ENCODE data around the gene SBF2.
A peak's percentile ranks its signal among the peaks of the same experiment; 100 is the strongest.
"Not testable (repeated sequence)": the region's sequence is repeated elsewhere in the genome, so short reads cannot be mapped to it uniquely, and the experiment has no call there.

The SBF2 gene

DNA sequence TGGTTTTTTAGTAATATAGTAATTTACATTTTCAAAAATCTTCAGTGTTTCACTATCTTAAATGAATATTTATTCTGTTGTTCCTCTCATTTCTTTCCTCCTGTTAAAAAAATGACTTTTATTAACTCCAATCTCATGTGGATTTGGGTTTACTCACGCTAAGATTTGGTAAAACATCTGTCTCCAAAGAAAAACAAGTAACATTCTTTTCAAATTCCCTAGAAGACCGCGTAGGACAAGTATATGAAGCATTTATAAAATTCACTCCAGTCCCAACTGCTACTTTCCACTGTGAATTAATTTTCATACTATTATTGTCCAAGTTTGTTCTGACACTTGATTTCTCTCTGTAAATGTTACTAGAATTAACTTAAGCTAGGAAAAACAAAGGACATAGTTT lies 26.2 kb downstream of the SBF2 start:
- DNase-seq (ENCODE audit: low read depth, low spot score) = no peak

DNA sequence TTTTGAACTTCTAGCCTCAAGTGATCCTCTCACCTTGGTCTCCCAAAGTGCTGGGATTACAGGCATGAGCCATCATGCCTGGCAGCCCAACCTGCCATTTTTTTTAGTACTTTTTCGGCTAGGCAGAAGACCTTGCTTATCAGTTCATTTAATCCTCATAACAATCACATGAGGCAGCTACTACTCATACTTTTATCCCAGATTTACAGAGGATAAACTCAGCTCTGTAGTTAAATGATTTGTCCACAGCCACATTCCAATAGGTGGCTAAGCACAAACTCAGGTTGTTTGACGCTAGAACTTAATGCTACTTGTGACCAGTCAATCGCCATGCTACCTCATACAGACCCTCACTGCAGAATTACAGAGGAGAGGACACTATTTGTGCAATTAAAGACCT lies 28.1 kb downstream of the SBF2 start:
- DNase-seq (ENCODE audit: low read depth, low spot score) = no peak

DNA sequence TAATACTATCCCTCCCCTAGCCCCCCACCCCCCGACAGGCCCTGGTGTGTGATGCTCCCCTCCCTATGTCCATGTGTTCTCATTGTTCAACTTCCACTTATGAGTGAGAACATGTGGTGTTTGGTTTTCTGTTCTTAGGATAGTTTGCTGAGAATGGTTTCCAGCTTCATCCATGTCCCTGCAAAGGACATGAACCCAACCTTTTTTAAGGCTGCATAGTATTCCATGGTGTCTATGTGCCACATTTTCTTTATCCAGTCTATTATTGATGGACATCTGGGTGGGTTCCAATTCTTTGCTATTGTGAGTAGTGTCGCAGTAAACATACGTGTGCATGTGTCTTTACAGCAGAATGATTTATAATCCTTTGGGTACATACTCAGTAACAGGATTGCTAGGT lies 29.3 kb downstream of the SBF2 start:
- not testable (repeated sequence) for DNase-seq (ENCODE audit: low read depth, low spot score)

DNA sequence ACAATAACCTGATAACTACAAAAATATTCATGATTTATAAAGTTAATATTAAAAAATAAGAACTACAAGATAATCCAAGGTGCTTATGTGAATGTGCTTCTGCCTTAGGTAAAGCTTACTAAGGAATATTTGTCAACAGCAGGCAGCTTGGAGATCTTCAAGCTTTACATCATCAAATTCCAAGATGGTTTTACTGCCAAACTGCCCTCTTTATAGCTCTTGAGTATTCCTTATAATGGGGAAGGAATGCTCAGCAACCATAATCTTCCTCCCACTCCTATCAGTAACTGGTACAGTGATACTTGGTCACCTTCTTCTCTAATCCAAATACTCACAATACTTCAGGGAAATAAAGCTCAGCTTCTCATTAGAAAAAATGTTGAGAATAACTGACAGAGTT lies 30.1 kb downstream of the SBF2 start:
- DNase-seq (ENCODE audit: low read depth, low spot score) = peak; percentile 60

DNA sequence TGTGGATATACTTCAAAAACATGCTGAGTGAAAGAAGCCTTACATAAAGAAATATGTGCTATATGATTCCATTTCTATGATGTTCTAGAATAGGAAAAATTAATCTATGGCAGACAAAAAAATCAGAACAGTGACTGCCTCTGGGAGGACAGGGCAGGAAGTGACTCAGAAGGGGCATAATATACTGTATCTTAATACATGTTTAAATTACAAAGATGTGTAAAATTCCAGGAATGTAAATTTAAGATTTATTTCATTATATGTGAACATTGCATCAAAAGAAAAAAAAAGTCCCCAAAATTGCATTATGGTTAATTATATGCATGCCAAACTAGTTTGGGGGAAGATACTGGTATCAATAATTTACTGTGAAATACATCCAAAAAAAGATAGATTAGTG lies 32.2 kb downstream of the SBF2 start:
- DNase-seq (ENCODE audit: low read depth, low spot score) = no peak

DNA sequence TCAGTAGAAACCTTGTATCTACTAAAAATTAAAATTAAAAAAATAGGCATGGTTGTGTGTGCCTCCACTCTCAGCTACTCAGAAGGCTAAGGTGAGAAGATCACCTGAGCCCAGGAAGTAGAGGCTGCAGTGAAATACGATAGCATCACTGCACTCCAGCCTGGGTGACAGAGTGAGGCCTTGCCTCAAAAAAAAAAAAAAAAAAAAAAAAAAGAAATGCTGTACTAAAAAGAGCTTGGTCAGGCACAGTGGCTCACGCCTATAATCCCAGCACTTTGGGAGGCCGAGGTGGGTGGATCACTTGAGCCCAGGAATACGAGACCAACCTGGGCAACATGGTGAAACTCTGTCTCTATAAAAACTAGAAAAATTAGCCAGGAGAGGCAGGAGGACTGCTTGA lies 36.5 kb downstream of the SBF2 start:
- DNase-seq (ENCODE audit: low read depth, low spot score) = no peak

DNA sequence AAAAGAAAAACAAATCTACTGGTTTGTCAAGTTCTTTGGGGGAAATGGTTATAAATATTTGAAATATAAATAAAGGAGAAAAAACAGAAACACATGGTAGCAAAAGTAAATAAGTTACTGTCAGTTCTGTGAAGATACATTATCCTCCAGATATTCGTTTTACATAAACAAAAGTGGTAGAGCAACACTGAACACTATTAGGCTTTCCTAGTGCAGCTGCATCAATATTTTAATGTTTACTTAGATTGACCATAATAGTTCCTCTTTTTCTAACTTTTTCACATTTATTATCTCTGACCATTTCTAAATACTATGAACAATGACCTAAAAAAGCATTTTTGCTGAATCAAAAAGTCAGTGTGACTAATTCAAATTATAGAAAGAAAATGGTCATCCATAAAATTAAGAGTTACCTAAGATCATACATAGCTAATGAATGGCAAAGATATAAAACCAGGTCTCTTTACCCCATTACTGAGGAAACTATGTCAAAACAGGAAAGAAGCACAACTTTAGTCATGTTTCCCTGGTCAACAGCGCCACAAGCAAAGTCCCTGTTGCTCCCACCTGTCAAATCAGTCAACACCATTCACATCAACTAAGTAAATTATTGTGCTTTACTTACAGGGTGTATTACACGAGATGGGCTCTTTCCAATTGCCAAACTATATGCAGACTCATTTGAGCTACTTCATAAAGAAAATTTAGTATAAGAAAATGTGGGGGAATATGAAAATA lies 38.5 kb downstream of the SBF2 start:
- no peak for DNase-seq (ENCODE audit: low read depth, low spot score)

DNA sequence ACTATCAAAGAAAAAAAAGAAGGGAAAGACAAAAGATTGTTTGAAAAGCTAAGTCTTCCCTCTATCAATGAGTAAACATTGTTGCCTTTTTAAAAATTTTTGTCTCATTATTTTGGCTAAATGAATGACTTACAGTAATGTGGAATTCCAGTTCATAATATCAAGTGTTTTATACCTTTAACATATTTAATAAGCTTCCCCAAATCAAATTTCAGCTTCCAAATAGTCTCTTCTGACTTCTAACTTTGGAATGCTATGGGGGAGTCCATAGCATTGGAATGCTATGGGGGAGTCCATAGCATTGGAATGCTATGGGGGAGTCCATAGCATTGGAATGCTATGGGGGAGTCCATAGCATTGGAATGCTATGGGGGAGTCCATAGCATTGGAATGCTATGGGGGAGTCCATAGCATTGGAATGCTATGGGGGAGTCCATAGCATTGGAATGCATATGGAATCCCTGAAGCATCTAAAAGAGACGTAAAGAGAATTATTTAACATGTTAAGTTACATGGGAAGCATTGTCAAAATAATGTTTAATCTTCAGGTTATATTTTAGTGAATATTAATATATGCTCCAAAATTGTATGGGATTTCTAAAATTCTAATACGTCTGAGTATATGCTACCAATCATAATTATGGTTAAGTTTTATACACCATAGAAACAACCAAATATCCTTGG lies 44.4 kb downstream of the SBF2 start:
- not testable (repeated sequence) for DNase-seq (ENCODE audit: low read depth, low spot score)

DNA sequence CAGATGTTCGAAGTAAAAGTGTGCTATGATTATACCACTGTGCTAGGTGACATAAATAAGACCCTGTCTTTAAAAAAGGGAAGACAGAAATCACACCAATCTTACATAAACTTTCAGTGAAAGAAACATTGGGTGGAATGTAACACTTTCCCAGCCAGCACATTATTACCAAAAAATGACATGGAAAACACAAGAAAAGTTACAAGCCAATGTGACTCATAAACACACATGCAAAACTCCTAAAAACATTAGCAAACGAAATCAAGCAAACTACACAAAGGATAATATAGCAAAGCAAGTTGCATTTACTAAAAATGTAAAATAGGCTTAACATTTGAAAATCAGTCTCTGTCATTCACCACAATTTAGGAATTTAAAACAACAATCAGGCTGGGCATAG lies 47.0 kb downstream of the SBF2 start:
- DNase-seq (ENCODE audit: low read depth, low spot score) = no peak

DNA sequence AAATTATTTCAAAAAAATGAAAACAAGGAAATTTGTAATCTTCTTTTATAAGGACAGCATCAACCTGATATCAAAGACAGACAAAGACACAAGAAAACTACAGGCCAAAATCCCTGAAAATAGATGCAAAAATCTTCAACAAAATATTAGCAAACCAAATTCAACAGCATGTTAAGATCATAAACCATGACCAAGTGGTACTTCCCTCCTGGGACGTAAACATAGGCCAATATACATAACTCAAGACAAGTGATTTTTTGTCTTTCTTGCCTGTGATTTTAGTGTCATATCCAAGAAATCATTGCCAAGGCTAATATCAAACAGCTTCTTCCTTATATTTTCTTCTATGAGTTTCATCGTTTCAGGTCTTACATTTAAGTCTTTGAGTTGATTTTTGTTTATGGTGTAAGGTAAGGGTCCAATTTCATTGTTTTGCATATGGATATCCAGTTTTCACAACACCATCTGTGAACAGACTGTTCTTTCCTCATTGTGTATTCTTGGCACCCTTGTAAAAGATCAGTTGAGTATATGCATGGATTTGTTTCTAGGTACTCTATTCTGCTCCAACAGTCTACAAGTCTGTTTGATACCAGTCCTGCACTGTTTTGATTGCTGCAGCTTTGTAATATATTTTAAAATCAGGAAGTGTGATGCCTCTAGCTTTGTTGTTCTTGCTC lies 50.0 kb downstream of the SBF2 start:
- DNase-seq (ENCODE audit: low read depth, low spot score) = no peak

DNA sequence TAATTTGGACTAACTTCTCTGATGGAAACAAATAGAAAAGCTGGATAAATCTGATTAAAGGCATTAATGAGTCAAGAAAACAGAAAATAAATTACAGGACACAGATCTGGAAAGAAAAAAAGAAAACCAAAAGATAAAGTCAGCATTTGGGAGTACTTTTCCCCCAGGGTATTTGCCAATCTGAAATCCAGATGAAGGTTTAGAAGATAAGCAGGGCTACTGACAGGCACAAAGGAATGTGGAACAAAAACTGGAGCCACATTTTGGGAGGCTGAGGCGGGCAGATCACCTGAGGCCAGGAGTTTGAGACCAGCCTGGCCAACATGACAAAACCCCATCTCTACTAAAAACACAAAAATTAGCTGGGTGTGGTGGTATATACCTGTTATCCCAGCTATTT lies 57.2 kb downstream of the SBF2 start:
- DNase-seq (ENCODE audit: low read depth, low spot score) = no peak

DNA sequence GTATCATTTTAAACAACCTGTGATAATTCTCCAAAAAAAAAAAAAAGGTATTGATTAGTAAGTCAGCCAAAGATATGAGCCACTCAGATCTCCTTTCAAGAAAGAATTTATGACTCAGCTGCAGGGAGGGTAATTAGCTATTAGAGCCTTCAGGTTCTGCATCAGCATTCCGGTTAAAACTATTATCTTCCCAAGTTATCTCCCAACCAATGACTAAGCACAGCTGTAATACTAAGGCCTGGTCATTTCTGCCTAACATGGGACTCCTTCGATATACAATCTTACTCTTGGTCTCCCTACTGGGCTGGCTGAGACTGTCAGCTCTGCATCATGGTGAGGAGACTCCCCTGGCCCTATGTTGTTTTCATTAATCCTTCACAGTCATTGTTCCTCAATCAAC lies 60.4 kb downstream of the SBF2 start:
- DNase-seq (ENCODE audit: low read depth, low spot score) = peak; percentile 49

DNA sequence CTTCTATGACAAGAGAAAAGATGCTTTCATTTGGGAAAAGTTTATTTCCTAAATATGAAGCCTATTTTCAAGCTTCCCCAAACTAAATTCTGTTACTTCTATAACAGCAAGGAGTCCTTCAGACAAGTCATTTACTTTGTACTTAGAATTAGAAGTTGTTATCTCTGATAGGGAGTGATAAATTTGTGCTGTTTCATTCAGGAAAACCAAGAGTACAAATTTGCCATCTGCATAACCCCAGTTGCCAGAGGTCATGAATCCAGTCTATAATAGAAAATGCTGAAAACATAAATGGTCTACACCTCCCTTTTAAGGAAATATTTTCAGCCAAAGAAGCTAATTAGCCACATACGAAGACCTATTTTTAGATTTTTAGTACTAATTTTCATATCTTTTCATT lies 61.3 kb downstream of the SBF2 start:
- no peak for DNase-seq (ENCODE audit: low read depth, low spot score)

DNA sequence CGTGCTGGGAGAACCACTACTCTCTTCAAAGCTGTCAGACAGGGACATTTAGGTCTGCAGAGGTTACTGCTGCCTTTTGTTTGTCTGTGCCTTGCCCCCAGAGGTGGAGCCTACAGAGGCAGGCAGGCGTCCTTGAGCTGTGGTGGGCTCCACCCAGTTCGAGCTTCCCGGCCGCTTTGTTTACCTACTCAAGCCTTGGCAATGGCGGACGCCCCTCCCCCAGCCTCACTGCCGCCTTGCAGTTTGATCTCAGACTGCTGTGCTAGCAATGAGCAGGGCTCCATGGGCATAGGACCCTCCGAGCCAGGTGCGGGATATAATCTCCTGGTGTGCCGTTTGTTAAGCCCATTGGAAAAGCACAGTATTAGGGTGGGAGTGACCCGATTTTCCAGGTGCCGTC lies 62.2 kb downstream of the SBF2 start:
- DNase-seq (ENCODE audit: low read depth, low spot score) = not testable (repeated sequence)

DNA sequence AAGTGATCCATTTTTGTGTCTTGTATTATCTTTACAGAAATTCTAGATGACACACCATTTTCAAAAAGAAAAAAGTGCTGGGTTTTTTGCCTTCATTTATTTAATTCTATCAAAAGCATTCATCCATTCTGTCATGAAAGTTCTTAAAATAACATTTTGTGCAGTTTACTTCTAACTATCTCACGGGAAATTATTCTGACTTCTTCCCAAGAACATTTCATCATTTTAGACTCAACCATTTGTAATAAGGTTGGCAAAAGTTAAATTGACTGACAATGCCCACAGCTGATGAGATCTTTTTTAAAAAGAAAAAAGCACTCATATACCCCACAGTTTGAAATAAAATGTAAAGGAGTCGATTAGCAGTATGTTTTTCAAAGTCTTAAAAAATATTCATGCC lies 68.5 kb downstream of the SBF2 start:
- DNase-seq (ENCODE audit: low read depth, low spot score) = no peak

DNA sequence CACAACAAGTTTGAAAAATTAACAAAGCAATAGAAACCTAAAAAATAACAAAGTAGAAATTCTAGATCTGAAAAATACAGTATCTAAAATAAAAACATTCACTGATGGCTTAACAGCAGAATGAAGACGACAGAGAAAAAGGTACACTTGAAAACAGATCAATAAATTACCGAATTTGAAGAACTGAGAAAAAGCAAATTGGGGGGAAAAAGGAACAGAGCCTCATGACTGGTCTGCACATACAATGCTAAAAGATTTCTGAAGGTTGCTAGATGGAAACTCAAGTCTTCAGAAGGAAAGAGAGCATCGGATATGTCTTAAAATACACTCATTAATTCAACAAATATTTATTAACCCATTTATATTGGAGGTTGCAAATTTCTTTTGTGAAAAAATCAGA lies 71.6 kb downstream of the SBF2 start:
- DNase-seq (ENCODE audit: low read depth, low spot score) = no peak

DNA sequence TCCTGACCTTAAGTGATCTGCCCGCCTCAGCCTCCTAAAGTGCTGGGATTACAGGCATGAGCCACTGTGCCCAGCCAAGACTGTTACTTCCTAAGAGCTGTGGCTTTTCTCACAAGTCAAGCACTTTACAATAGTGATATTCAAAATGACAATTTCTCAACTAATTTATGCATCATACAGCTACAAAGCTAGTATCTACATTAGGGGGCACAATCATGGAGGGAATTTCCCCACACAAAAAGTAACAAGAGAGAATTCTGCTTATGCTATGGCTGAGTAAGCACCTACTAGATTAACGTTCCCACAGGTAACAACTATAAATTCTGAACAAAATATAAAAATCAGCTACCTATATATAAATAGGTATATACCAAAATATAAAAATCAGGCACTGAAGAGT lies 72.7 kb downstream of the SBF2 start:
- no peak for DNase-seq (ENCODE audit: low read depth, low spot score)

DNA sequence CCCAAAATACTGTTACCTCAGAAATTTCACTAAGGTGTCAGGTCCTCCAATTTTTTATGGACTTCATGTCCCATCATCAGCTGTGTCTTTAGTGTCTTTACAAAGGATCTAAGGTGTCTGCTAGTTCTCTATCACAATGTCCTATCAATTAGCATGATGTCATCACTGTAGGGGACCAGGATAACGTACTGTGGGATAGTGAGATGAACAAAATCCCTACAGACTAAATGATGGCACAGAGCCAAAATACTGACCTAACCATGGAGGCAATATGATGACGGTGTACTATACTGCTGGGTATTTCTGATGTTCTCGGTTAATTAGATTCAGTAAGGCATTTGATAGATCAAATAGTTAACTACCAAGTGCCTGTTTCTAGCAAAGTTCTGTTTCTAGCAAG lies 82.5 kb downstream of the SBF2 start:
- no peak for DNase-seq (ENCODE audit: low read depth, low spot score)

DNA sequence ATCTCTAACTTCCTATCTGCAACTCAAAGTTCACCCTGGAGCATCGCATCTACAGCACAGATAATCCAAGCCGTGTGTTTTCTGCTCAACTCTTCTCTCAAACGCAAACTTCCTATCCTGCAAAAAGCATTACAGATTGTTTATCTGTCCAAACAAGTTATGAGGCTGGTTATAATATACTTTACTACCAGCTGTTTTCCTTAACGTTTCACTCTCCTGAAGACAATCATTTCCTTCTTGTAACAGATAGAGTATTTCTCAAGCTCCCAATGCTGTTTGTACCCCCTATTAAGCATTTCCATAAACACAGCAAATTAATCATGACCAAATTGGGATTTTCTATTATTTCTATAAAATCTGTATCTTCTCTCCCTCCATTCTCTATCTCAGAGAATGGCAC lies 84.7 kb downstream of the SBF2 start:
- DNase-seq (ENCODE audit: low read depth, low spot score) = no peak

DNA sequence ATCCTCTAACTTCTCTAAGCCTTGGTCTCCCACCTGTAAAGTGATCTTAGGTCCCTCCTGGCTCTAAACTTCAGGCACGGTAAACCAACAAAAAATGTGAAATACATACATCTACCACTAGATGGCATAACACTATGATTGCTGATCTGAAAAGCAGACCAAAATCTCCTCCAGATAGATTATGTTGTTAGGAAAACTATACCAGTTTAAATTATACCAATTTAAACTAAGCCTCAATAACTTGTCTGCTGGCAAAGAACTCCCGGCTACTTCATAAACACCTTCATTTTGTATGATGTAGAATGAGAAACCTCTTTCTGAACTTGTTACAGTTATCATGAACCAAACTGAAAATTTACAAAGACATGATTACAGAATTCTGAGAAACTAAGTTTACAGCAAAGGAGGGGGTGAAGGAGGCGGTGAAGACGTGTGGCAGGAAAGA lies 85.9 kb downstream of the SBF2 start:
- peak; percentile 54 for DNase-seq (ENCODE audit: low read depth, low spot score)

DNA sequence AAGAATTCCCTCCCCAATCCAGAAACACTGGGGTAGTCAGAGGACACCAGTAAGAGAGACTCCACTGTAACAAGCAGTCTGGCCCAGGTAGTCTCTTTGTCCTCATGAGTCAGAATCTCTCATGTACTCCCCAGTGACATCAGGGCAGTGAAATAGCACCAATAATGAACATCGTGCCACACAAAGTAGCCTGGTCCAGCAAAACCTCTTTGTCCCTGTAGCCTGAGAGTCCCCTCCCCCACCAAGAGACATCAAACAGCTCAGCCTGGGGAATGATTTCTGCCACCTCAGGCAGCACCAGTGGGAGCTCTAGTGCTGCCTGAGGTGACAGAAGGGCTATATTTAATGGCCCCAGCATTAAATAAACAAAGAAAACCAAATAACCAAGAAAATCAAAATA lies 88.1 kb downstream of the SBF2 start:
- no peak for DNase-seq (ENCODE audit: low read depth, low spot score)

DNA sequence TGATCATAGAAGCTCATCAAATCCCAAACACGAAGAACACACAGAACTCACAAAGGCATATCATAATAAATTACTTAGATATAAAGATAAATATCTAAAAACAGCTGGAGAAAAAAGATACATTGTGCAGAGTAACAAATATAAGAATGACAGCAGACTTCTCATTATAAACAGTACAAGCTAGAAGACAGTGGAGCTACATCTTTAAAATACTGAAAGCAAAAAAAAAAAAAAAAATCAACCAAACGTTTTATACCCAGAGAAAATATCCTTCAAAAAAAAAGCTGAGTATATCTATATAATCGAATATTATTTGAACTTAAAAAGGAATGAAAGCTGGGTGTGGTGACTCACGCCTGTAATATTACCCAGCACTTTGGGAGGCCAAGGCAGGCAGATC lies 90.0 kb downstream of the SBF2 start:
- no peak for DNase-seq (ENCODE audit: low read depth, low spot score)

DNA sequence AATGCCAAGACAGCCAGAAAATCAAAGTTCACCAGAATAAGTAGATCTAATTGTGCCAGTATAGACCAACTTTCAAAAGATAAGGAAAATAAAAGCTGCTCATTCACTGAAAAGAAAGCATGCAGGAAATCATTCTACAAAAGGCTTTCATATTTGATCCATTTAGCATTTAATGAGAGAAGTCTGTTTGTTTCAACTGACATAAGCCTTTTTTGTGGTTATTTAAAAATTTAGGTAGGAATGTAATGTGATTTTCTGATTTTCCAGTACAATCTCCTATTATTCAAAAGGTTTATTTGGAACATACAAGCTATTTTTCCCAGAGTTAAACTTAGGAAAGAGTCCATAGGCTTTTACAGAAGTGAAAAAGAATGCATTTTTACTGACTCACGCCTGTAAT lies 92.7 kb downstream of the SBF2 start:
- DNase-seq (ENCODE audit: low read depth, low spot score) = peak; percentile 23
